ENCODE results near the gene ABI3.

ABI3 gene

GRCh38 chr17:49195751-49196150, 14.8 kb upstream of the ABI3 start:
- ChIA-PET POLR2A (interaction anchor here (2.7 kb wide), 1 partner anchor 14 kb away, joined by 24 read pairs; the partner anchor contains the start of genes ABI3 and GNGT2), CTCF (interaction anchor here (1.0 to 2.4 kb wide), 2 partner anchors 9 to 27 kb away, joined by 3 to 12 read pairs; no protein-coding TSS in a partner anchor)
- TF ChIP-seq CTCF (IDR thresholded peaks at IDR 0.05; ENCODE audit: control extremely low read depth, extremely low read depth, low read depth, missing control alignments): no peak
- no peak for DNase-seq (ENCODE audit: extremely low spot score)

DNA sequence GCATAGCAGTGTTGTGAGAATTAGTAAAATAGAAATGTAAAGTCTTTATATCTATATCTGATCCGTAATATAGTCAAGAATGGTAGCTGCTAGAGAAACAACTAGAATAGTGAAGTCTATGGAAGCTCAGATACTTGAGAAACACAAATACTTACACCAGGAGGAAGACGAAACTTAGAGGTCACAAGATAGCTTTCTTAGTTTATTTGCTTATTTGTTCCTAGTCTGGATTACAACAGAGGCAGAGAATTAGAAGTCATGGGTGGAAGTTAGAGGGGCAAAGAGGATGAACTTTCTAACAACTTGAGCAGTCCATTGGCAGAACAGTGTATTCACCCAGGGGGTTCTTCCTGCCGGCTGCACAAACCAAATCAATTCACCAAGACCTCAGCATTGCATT, 14.0 kb upstream of the ABI3 start:
- DNase-seq (ENCODE audit: extremely low spot score): no peak
- no peak for TF ChIP-seq CTCF (IDR thresholded peaks at IDR 0.05; ENCODE audit: control extremely low read depth, extremely low read depth, low read depth, missing control alignments)
- ChIA-PET POLR2A (no interaction called here), CTCF (no interaction called here)

DNA sequence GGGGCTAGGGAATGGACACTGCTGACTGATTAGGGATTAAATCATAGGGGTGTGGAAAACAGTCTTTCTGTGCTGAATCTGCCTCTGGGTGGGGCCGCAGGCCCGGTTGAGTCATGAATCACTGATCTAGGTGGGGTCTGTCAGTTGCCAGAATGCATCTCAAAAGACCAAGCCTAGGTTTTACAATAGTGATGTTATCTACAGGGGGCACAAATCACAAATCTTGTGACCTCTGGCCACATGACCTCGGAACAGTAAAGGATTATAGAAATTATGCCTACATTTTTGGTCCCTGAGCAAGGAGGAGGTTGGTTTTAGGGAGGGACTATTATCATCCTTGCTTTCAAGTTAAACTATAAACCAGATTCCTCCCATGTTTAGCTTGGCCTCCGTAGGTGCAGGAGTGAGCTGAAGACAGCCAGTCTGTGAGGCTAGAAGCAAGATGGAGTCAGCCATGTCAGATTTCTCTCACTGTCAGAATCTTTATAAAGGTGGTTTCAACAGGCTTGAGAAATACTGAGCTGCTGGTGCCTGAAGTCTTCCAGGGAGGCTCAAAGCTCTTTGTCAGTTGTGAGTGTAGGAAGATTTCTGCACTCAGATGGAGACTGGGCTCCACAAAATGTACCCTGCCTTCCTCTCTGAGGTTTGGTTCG, 13.0 kb upstream of the ABI3 start:
- DNase-seq (ENCODE audit: extremely low spot score): no peak
- ChIA-PET CTCF (interaction anchor here (0.7 to 1.6 kb wide), 7 partner anchors 10 to 31 kb away, joined by 3 to 5 read pairs (median 4); no protein-coding TSS in a partner anchor), POLR2A (no interaction called here)
- no peak for TF ChIP-seq CTCF (IDR thresholded peaks at IDR 0.05; ENCODE audit: control extremely low read depth, extremely low read depth, low read depth, missing control alignments)

DNA sequence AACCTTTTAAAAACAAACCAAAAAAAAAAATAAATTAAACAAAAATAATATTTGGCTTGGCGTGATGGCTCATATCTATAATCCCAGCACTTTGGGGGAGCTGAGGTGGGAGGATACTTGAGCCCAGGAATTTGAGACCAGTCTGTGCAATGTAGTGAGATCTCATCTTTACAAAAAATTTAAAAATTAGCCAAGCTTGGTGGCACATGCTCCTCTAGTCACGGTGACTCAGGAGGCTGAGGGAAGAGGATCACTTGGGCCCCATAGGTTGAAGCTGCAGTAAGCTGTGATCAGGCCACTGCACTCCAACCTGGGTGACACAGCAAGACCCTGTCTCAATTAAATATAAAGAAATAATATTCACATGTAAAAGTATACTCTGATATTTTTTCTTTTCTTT, 12.3 kb upstream of the ABI3 start:
- POLR2A ChIA-PET: interaction anchor here (0.7 kb wide), 1 partner anchor 22 kb away, joined by 3 read pairs; no protein-coding TSS in a partner anchor
- TF ChIP-seq CTCF (IDR thresholded peaks at IDR 0.05; ENCODE audit: control extremely low read depth, extremely low read depth, low read depth, missing control alignments): no peak
- CTCF ChIA-PET: interaction anchor here (0.7 to 2.3 kb wide), 8 partner anchors 9 to 30 kb away, joined by 3 to 9 read pairs (median 4); no protein-coding TSS in a partner anchor
- DNase-seq (ENCODE audit: extremely low spot score): no peak

DNA sequence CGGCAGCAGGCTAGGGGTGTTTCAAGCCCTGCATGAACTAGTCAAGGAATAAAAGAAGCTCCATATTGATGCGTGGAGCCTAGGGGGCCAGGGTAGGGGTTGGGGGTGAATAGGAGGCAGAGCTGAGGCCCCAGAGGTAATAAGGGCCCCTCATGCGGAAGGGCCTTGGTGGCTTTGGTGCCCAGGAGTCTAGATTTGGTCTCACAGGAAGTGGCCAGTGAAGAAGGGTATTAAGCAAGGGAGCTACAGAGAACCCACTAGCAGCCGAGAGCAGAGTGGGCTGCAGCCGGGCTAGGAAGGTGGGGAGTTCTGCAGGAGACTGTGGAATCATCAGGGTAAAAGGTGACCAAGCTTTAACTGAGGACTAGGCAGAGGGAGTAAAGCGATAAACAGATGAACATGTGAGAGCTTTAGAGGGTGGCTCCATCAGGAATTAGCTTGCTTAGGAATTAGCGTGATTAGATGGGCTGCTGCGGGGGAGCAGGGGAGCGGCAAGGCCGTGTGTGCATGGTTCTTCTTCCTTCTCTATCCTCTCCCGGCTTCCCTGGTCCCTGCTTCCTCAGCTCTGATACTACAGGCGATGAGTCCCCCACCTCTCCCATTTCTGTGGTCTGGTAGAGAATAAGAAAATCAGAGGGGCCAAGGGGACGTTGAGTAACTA, 10.0 kb upstream of the ABI3 start:
- ChIA-PET CTCF (interaction anchor here (0.8 to 2.5 kb wide), 10 partner anchors 8 to 91 kb away, joined by 3 to 9 read pairs (median 4); partner anchors contain the start of genes ABI3 and GNGT2), POLR2A (interaction anchor here (0.6 kb wide), 1 partner anchor 258 kb away, joined by 8 read pairs; no protein-coding TSS in a partner anchor)
- no peak for TF ChIP-seq CTCF (IDR thresholded peaks at IDR 0.05; ENCODE audit: control extremely low read depth, extremely low read depth, low read depth, missing control alignments)
- DNase-seq (ENCODE audit: extremely low spot score): no peak

GRCh38 chr17:49201481-49201927, 9.0 kb upstream of the ABI3 start:
- ChIA-PET POLR2A (no interaction called here), CTCF (interaction anchor here (0.5 to 2.5 kb wide), 5 partner anchors 8 to 26 kb away, joined by 3 to 7 read pairs (median 4); partner anchors contain the start of genes ABI3 and GNGT2)
- no peak for DNase-seq (ENCODE audit: extremely low spot score)
- no peak for TF ChIP-seq CTCF (IDR thresholded peaks at IDR 0.05; ENCODE audit: control extremely low read depth, extremely low read depth, low read depth, missing control alignments)

Data from GM10248 (cell line).